ENCODE results near the gene NYAP1.

NYAP1 gene

DNA sequence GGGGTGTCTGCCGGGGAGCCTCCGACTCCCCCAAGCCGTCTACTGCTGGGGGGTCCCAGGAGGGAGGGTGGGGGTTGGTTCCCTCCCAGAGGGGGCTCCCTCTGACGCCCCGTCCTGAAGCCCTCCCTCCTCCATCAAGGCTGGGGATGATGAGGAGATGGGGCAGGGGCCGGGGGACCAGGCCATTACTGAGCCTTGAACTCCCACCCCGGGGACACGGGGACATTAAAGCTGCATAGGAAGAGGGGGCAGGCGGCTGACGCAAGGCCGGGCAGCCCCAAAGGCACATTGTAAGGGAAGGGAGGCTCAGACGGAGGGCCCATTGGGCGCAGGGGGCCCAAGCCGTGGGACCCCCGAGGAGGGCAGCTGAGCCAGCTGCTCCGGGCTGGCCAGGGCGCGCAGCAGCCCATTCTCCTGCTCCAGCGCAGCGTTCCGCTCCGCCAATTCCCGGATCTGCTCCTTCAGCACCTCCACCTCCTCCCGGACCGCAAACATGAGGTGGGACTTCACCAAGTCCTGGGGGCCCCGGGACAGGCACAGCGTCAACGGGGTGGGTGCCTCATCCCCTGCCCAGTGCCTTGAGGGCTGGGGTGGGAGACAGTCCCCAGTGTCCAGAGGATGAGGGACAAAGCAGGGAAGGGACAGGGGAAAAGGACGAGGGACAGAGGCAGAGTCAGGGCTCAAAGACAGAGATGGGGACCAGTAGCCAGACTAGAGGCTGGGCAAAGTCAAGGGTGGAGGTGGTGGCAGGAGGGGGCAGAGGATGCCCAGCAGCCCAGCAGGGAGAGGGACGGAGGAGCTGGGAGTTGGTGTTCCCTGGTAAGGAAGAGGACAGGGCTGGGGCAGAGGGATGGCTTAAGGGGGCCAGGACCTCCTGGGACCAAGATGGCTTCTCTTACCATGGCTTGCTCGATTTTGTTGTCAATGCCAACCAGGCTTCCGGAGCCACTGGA is 16.8 kb upstream of the NYAP1 start:
- TF ChIP-seq JUND (IDR thresholded peaks at IDR 0.05; ENCODE audit: low read depth), result no peak
- DNase-seq (ENCODE audit: low read depth in 1 of 2, low spot score in 1 of 2), result no peak
- in situ Hi-C loops (cut with HindIII; ENCODE audit: low pct_unique_long_range_greater_than_20kb, low sequenced_read_pairs), result no loop called here

GRCh38 chr7:100467638-100468373 is 15.9 kb upstream of the NYAP1 start:
- DNase-seq (ENCODE audit: low read depth in 1 of 2, low spot score in 1 of 2), result no peak
- in situ Hi-C loops (cut with HindIII; ENCODE audit: low pct_unique_long_range_greater_than_20kb, low sequenced_read_pairs), result no loop called here
- no peak for TF ChIP-seq JUND (IDR thresholded peaks at IDR 0.05; ENCODE audit: low read depth)

DNA sequence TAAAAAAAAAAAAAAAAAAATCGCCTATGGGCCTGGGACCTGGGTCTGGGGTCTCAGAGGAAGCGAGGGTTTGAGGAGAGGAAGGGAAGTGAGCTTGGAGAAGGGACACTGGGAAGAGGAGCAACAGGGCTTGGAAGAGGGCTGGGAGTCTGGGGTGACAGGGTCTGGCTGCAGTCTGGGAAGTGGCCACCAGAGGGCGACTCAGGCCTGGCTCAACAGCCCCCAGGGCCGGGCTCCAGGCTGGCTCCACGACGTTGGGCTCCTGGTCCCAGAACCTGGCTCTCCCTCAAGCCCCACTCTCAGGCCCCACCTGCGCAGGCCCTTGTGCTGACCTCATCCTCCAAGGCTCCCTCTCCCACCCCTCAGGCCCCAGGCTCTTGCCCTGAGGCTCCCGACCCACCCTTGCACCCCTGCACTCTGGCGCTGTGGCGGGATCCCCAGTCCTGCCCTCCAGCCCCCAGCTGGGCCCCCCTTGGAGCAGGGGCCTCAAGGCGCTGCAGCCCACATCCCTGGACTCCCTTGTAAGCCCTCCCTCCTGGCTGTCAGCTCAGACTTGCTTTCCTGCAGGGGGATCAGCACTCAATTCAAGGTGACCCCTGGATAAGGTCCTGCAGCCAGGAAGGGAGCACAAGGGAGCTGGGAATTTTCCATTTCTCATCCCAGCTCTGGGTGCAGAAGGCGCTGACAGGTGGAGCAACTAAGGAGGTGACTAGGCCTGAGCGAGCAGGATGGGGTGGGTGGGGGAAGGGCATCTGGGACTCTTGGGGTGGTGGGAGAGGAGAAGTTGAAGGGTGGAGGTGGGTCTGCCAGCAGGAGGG is 14.3 kb upstream of the NYAP1 start:
- no peak for TF ChIP-seq JUND (IDR thresholded peaks at IDR 0.05; ENCODE audit: low read depth)
- in situ Hi-C loops (cut with HindIII; ENCODE audit: low pct_unique_long_range_greater_than_20kb, low sequenced_read_pairs), result no loop called here
- DNase-seq (ENCODE audit: low read depth in 1 of 2, low spot score in 1 of 2), result peak; percentile 65 to 90

DNA sequence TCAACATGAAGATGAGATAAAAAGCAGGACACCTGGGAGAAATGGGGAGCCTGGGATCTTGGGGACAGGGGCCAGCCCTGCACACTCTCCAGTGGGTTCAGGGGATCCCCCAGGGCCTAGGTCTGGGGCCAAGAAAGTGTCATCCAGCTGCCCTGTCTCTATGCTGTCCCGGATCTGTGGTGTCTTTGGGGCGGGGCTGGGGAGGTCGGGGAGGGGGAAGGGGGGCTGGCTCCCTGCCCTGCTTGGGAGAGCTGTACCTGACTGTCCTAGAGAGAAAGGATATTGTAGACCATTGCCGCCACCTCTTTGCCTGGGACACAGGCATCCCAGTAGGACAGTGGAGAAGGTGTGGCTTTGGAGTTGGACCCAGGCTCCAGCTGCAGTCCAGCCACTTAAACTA is 12.7 kb upstream of the NYAP1 start:
- in situ Hi-C loops (cut with HindIII; ENCODE audit: low pct_unique_long_range_greater_than_20kb, low sequenced_read_pairs), result no loop called here

DNA sequence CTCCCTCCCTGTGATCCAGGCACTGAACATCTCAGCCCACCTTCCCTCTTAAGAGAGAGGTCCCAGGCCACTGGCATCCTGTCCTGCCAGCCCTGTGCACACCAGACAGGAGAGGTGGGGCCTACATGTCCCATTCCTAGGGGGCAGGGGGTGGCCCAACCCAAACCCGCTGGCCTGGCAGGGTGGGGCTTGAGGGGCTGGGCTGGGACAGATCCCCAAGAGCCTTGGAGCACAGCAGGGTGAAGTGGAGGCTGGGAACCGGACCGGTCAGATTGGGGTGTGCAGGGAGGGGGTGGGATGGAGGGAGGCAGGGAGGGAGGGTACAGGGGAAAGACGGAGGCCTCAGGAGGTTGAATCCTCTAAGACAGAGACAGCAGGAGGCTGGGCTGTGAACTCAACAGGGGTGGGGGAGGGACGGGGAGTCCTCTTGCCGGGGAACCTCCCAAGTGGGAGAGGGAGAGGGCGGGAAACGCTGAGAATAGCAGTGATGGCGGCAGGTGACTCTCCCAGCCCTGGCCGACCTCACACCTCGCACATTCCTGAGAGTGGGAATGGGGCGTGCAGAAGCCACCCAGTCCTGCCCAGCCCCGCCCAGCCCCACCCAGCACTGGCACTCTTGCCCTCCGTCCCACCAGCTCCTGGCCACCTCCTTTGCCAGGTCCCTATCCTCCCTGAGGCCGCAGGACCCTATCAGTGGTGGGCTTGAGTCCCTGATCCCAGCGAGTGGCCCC is 11.4 kb upstream of the NYAP1 start:
- TF ChIP-seq JUND (IDR thresholded peaks at IDR 0.05; ENCODE audit: low read depth), result no peak
- DNase-seq (ENCODE audit: low read depth in 1 of 2, low spot score in 1 of 2), result no peak
- in situ Hi-C loops (cut with HindIII; ENCODE audit: low pct_unique_long_range_greater_than_20kb, low sequenced_read_pairs), result no loop called here

More for the DNA sequence above, 12.7 kb upstream of the NYAP1 start:
- no peak for TF ChIP-seq JUND (IDR thresholded peaks at IDR 0.05; ENCODE audit: low read depth)
- no peak for DNase-seq (ENCODE audit: low read depth in 1 of 2, low spot score in 1 of 2)

DNA sequence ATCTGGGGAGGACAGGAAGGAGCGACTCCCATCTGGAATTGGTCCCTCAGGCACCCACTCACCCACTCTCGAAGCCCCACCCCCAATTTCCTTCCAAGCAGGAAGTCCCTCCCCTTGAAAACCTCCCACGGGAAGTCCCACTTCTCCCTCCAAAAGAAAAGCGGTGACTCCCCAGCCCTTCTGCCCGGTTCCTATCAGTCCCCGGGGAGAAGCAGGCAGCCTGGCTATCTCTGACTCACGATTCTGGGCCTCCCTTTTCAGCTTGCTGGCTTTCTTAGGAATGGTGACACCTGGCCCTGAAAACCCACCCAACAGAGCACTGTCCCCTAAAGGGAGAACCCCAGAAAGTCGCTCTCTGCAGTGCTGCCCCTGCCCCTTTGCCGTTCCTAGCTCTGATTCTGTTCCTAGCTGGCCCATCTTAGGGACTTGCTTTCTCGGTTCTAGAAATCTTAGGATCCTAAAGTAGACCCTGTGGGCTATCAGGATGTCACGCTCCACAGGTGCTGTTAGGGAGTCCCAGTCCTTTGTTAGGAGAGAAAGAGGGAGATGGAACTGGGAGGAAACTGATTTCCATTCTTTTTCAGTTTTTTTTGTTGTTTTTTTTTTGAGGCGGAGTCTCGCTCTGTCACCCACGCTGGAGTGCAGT is 10.8 kb upstream of the NYAP1 start:
- in situ Hi-C loops (cut with HindIII; ENCODE audit: low pct_unique_long_range_greater_than_20kb, low sequenced_read_pairs), result no loop called here
- no peak for DNase-seq (ENCODE audit: low read depth in 1 of 2, low spot score in 1 of 2)
- TF ChIP-seq JUND (IDR thresholded peaks at IDR 0.05; ENCODE audit: low read depth), result no peak

DNA sequence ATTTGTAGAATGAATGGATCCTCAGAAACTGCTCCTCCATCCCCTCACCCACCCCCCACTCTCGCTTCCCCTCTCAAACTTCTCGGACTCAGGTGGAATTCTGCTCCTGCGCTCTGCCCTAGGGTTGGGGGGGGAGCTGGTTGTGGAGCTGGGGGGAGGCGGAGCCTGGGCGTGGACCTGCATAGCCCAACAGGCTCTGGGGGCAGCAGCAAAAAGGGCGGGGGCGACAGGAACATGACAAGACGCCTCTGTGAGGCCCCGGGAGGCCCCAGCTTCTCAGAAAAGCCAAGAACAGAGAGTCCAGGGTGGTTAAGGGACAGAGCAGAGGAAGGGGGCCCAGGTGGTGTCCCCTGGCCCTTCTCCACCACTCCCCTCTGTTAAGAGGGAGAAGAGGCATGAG is 8.2 kb upstream of the NYAP1 start:
- no peak for DNase-seq (ENCODE audit: low read depth in 1 of 2, low spot score in 1 of 2)
- in situ Hi-C loops (cut with HindIII; ENCODE audit: low pct_unique_long_range_greater_than_20kb, low sequenced_read_pairs), result no loop called here
- TF ChIP-seq JUND (IDR thresholded peaks at IDR 0.05; ENCODE audit: low read depth), result no peak

DNA sequence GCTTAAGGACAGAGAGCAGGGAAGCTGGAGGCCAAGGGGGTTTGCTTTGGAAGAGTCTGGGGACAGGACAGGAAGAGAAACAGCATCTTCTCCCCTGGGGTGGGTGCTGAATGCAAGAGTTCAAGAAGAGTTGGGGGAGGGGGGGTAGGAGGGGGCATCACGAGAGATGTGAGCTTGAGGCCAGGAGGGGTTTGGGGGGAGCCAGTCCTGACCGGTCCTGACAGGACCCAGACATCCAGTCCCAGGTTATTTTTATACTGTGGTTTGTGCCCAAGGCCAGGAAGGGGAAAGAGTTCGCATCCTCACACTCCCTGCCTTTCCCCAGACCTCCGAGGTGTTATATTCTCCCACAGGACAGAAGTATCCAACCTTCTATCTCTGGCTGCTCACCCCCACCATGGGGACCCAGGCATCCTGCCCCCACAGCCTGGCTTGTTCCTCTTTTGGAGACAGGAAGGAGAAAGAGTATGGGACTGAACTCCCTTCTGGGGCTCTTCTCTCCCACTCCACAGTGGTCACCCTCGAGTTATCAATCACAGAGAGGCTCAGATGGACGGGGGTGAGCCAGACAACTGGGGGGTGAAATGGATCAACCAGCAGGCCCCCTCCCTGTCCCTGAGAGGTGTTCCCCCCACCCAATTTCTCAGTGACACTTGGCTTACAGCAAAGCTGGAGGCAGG is 7.5 kb upstream of the NYAP1 start:
- in situ Hi-C loops (cut with HindIII; ENCODE audit: low pct_unique_long_range_greater_than_20kb, low sequenced_read_pairs), result no loop called here
- TF ChIP-seq JUND (IDR thresholded peaks at IDR 0.05; ENCODE audit: low read depth), result no peak
- no peak for DNase-seq (ENCODE audit: low read depth in 1 of 2, low spot score in 1 of 2)

DNA sequence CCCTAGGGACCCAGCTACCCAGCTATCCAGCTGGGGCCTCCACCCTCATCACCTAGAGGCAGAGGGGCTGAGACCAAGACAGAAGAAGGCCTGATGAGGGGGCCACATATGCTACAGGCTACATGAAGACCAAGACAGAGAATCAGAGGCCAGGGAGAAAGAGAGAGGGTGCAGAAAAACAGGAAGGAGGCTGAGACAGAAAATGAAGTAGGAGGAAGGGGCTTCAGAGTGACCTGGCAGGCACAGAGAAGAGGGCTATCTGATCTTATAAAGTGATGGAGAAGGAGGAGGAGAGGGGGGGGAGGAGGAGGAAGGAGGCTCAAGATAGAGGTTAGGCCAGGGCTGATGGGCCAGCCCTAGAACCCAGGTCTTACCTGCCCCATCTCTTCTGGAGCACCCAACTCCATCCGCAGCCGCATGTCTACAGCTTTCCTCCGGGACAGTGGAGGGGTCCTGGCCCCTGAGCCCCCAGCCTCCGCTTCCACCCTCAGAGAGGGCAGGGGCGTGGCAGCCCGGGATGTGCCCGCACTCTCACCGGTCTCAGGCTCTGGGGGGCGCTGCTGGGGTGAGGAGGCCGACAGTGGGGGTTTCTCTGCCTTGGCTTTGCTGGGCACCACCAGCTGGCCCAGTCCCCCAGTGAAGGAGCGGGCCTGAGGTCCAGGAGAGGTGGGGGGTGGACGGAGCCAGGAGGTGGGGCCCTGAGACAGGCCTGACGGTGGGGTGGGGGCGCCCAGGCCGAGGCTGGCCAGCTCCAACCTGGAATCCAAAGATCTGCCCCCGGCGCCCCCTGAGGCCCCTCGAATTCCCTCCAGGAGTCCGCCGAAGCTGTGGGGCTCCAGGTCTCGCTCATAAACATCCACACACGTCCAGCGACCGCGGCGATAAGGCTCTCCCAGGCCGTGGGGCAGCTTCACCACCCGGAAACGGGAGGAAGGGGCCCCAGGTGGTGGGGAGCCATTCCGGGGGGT is 6.5 kb upstream of the NYAP1 start:
- in situ Hi-C loops (cut with HindIII; ENCODE audit: low pct_unique_long_range_greater_than_20kb, low sequenced_read_pairs), result no loop called here
- no peak for TF ChIP-seq JUND (IDR thresholded peaks at IDR 0.05; ENCODE audit: low read depth)
- no peak for DNase-seq (ENCODE audit: low read depth in 1 of 2, low spot score in 1 of 2)

DNA sequence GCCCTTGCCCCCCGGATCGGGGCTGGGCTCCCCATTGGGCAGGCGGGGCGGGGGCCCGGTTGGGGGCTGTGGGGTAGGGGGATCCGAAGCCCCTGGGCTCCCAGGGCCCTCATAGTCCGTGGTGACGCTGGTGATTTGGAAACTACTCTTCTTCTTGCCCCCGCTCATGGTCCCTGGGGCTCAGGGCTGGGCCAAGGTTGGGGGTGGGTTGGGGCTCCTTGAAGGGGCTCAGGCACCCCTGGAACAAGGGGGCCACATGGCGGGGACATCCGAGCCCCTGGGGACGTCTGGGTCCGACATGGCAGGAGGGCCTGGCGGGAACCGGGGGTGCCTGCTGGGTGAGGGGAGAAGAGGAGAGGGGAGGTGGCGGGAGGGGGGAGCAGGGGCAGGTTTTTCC is 5.9 kb upstream of the NYAP1 start:
- in situ Hi-C loops (cut with HindIII; ENCODE audit: low pct_unique_long_range_greater_than_20kb, low sequenced_read_pairs), result no loop called here
- no peak for DNase-seq (ENCODE audit: low read depth in 1 of 2, low spot score in 1 of 2)
- no peak for TF ChIP-seq JUND (IDR thresholded peaks at IDR 0.05; ENCODE audit: low read depth)

Data from T47D (cell line).